ENCODE results near the gene CCDC57. TPM values are rescaled to one million over a fixed set of nuclear protein-coding genes. Genes with fewer than 3 reads are reported as not detected.

Gene CCDC57
- total and polyA plus RNA-seq, 2 of the 8 experiments (the other 6 are each of a cell fraction or from before 2014, with no cell fraction given): 8.4 to 12.9 TPM

DNA sequence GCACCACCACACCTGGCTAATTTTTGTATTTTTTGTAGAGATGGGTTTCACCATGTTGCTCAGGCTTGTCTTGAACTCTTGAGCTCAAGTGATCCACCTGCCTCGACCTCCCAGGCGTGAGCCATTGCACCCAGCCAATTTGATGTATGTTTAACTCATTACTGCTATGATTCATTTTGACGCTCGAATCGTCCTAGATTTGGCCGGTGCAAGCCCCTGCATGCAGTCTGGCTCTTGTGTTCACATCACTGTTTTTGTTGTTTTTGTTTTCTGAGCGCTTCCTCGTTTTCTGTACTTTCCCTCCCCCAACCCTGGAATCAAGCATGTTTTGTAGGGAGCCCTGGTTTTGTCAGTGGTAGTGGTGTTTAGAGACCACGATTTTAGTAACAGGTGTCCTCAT lies 139.2 kb downstream of the CCDC57 start (continued):
- TF ChIP-seq, protein P1, sequence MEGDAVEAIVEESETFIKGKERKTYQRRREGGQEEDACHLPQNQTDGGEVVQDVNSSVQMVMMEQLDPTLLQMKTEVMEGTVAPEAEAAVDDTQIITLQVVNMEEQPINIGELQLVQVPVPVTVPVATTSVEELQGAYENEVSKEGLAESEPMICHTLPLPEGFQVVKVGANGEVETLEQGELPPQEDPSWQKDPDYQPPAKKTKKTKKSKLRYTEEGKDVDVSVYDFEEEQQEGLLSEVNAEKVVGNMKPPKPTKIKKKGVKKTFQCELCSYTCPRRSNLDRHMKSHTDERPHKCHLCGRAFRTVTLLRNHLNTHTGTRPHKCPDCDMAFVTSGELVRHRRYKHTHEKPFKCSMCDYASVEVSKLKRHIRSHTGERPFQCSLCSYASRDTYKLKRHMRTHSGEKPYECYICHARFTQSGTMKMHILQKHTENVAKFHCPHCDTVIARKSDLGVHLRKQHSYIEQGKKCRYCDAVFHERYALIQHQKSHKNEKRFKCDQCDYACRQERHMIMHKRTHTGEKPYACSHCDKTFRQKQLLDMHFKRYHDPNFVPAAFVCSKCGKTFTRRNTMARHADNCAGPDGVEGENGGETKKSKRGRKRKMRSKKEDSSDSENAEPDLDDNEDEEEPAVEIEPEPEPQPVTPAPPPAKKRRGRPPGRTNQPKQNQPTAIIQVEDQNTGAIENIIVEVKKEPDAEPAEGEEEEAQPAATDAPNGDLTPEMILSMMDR (IDR thresholded peaks at IDR 0.05; ENCODE audit: control extremely low read depth in 1 of 3, insufficient read depth in 1 of 3, low read depth in 1 of 3, low read length in 3 of 3): no peak
- no peak for TF ChIP-seq SRF (IDR thresholded peaks at IDR 0.05; ENCODE audit: low read depth, low read length)
- TF ChIP-seq JUN (IDR thresholded peaks at IDR 0.05; ENCODE audit: low read depth, low read length): no peak
- no peak for TF ChIP-seq MAFK (IDR thresholded peaks at IDR 0.05; ENCODE audit: low read depth, low read length)
- TF ChIP-seq SP2 (IDR thresholded peaks at IDR 0.05; ENCODE audit: low read length): no peak
- TF ChIP-seq, protein P2, sequence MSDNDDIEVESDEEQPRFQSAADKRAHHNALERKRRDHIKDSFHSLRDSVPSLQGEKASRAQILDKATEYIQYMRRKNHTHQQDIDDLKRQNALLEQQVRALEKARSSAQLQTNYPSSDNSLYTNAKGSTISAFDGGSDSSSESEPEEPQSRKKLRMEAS (IDR thresholded peaks at IDR 0.05): no peak
